HEK293T (cell line): ENCODE data around the gene PDXK.

Source experiments
- ARNT ChIP-seq: fragments of 450-650 bp; IDR thresholded peaks from 2 replicates; pipeline ENCODE4 v1.6.1; 2017; ENCODE audit warnings: mild to moderate bottlenecking
- BHLHE40 ChIP-seq: fragments of 450-650 bp; IDR thresholded peaks from 2 replicates; pipeline ENCODE4 v1.6.1; 2016; ENCODE audit warnings: mild to moderate bottlenecking, moderate library complexity, borderline replicate concordance
- FOXK2 ChIP-seq: fragments of 450-650 bp; IDR thresholded peaks from 2 replicates; pipeline ENCODE4 v1.6.1; 2016; ENCODE audit warnings: mild to moderate bottlenecking
- FOXM1 ChIP-seq: fragments of 450-650 bp; IDR thresholded peaks from 2 replicates; pipeline ENCODE4 v1.6.1; 2017; ENCODE audit warnings: mild to moderate bottlenecking, borderline replicate concordance
- NFRKB ChIP-seq: fragments of 450-650 bp; IDR thresholded peaks from 2 replicates; pipeline ENCODE4 v1.6.1; 2016; ENCODE audit warnings: mild to moderate bottlenecking, moderate library complexity
- SP1 ChIP-seq: fragments of 450-650 bp; IDR thresholded peaks from 2 replicates; pipeline ENCODE4 v1.6.1; 2017
- SUZ12 ChIP-seq: fragments of 450-650 bp; IDR thresholded peaks from 2 replicates; pipeline ENCODE4 v1.6.1; 2016; ENCODE audit warnings: mild to moderate bottlenecking
- ZNF384 ChIP-seq: fragments of 450-650 bp; IDR thresholded peaks from 2 replicates; pipeline ENCODE4 v1.6.1; 2016

- TF ChIP-seq BHLHE40 (no peak), ZNF384 (no peak), SP1 (no peak), SUZ12 (no peak), FOXM1 (no peak), NFRKB (no peak), ARNT (no peak), FOXK2 (no peak)
Observed at GRCh38 chr21:43758111-43758641, 39.2 kb downstream of the PDXK start.
